Karpas-422 (cell line): ENCODE measurements around the gene ULBP1. TPM values are rescaled to one million over a fixed set of nuclear protein-coding genes. Genes with fewer than 3 reads are reported as not detected.

Experiments
- total RNA-seq: library from RNA; depleted of rRNA; stranded (reverse); fragments of >200 nt; shearing (Covaris generic); gene quantifications from 2 replicates; pipeline ENCODE4 v1.2.3, GENCODE V29; 2014; ENCODE audit warnings: low replicate concordance; rRNA removed

The ULBP1 gene
- total RNA-seq, 1 experiment from 2014 or later = 5.1 TPM

Other genes with a start within 250 kb of the ULBP1 start
- 13.5 and 29.7 TPM in 2 replicates for gene LATS1, start 245.8 kb upstream of the ULBP1 start, total RNA-seq
- 35.7 and 37.8 TPM in 2 replicates for gene NUP43, start 217.4 kb upstream of the ULBP1 start, total RNA-seq
- 79.1 and 116 TPM in 2 replicates for gene PCMT1, start 214.2 kb upstream of the ULBP1 start, total RNA-seq
- gene LRP11, start 99.6 kb upstream of the ULBP1 start, total RNA-seq = 3.5 and 5.4 TPM in 2 replicates
- gene RAET1E, start 65.8 kb upstream of the ULBP1 start, total RNA-seq = not detected in 2 replicates
- gene RAET1G, start 40.8 kb upstream of the ULBP1 start, total RNA-seq = not detected in 2 replicates
- gene ULBP2, start 21.9 kb upstream of the ULBP1 start, total RNA-seq = 0.56 and 0.76 TPM in 2 replicates
- not detected in 2 replicates for gene RAET1L, start 61.6 kb downstream of the ULBP1 start, total RNA-seq
- 1.7 and 3.5 TPM in 2 replicates for gene ULBP3, start 105.2 kb downstream of the ULBP1 start, total RNA-seq
- 0.32 TPM in 1 of 2 replicates, not detected in the other for gene PPP1R14C, start 179.1 kb downstream of the ULBP1 start, total RNA-seq